DND-41 (cell line): ENCODE results near the gene MICALL2.

Source experiments
- ATAC-seq: fragments of 200-7000 bp; cut with Tn5 transposase; 3 replicates; pipeline ENCODE4 v1.9.1; 2021; ENCODE audit warnings: low read depth; ENCODE audit not compliant: insufficient read depth
- DNase-seq: peaks from one replicate; pipeline ENCODE4 v3.0.0-alpha.2; 2020
- H2AFZ ChIP-seq: 2 replicates; pipeline ENCODE4 v1.6.0; 2012; ENCODE audit warnings: low read depth, low read length
- H3K27ac ChIP-seq: 2 replicates; pipeline ENCODE4 v1.5.1; 2012; ENCODE audit warnings: low read length, inconsistent platforms
- H3K27me3 ChIP-seq: fragments of 200-600 bp; sonication (generic); 2 replicates; pipeline ENCODE4 v1.6.0; 2012; ENCODE audit warnings: low read length, mild to moderate bottlenecking, inconsistent platforms; ENCODE audit not compliant: insufficient read depth, poor library complexity
- H3K36me3 ChIP-seq: 2 replicates; pipeline ENCODE4 v1.5.1; 2012; ENCODE audit warnings: low read length, inconsistent platforms; ENCODE audit not compliant: insufficient read depth
- H3K4me1 ChIP-seq: 2 replicates; pipeline ENCODE4 v1.5.1; 2012; ENCODE audit warnings: mild to moderate bottlenecking, low read length; ENCODE audit not compliant: insufficient read depth
- H3K4me2 ChIP-seq: 2 replicates; pipeline ENCODE4 v1.6.0; 2012; ENCODE audit warnings: mild to moderate bottlenecking, moderate library complexity, low read length, inconsistent platforms; ENCODE audit not compliant: insufficient read depth
- H3K4me3 ChIP-seq, 2 experiments: fragments of 200-600 bp in 1 of 2; shearing (Covaris generic) in 1 of 2; 2 replicates each; pipeline ENCODE4 v1.5.1; 2012 to 2016; ENCODE audit warnings: inconsistent platforms in 2 of 2, low read length in 2 of 2, mild to moderate bottlenecking in 2 of 2, low read depth in 1 of 2, moderate library complexity in 1 of 2
- H3K79me2 ChIP-seq: 2 replicates; pipeline ENCODE4 v1.6.0; 2012; ENCODE audit warnings: low read length, inconsistent platforms; ENCODE audit not compliant: insufficient read depth
- H3K9ac ChIP-seq: 2 replicates; pipeline ENCODE4 v1.6.0; 2012; ENCODE audit warnings: low read depth, mild to moderate bottlenecking, inconsistent platforms, low read length, moderate library complexity
- H3K9me3 ChIP-seq: 2 replicates; pipeline ENCODE4 v1.5.1; 2012; ENCODE audit warnings: low read length, moderate library complexity, mild to moderate bottlenecking, inconsistent platforms; ENCODE audit not compliant: insufficient read depth, severe bottlenecking
- H4K20me1 ChIP-seq: 2 replicates; pipeline ENCODE4 v1.6.0; 2012; ENCODE audit warnings: low read length; ENCODE audit not compliant: insufficient read depth
- EZH2 ChIP-seq: IDR thresholded peaks from 3 replicates; pipeline ENCODE4 v1.6.1; 2012; ENCODE audit warnings: borderline replicate concordance, low read depth, mild to moderate bottlenecking, moderate library complexity, low read length, inconsistent platforms; ENCODE audit not compliant: severe bottlenecking
- TF ChIP-seq, protein P1 (sequence below): IDR thresholded peaks from 2 replicates; pipeline ENCODE4 v1.5.1; 2012; ENCODE audit warnings: borderline replicate concordance, low read length, moderate library complexity, mild to moderate bottlenecking; ENCODE audit not compliant: poor library complexity, severe bottlenecking; ENCODE audit errors: extremely low read depth

The MICALL2 gene

DNA sequence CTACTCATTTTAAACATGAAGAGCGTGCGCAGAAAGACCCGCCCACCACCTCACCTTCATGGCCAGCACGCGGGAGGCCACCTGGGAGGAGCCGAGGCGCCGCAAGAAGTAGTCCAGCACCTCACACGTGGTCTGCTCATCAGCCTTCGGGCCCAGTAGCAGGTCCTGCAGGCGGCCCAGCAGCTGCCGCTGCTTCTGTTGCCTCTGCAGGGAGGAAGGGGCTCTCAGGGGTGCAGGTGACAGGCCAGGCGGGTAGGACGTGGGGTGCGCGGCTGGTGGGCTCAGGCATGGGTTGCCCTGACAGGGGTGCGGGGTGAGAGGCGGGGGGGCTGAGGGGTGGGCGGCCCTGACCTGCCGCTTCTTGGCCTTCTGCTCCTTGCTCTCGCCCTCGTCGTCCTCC lies 27.3 kb upstream of the MICALL2 start:
- H3K4me2 ChIP-seq, result no peak overlapping the region
- no peaks in the 10 kb centered on the region for H3K79me2 ChIP-seq
- no peak overlapping the region for H3K27ac ChIP-seq
- DNase-seq (no peak), ATAC-seq (no peak)
- no peak for TF ChIP-seq EZH2
- TF ChIP-seq, protein P1, sequence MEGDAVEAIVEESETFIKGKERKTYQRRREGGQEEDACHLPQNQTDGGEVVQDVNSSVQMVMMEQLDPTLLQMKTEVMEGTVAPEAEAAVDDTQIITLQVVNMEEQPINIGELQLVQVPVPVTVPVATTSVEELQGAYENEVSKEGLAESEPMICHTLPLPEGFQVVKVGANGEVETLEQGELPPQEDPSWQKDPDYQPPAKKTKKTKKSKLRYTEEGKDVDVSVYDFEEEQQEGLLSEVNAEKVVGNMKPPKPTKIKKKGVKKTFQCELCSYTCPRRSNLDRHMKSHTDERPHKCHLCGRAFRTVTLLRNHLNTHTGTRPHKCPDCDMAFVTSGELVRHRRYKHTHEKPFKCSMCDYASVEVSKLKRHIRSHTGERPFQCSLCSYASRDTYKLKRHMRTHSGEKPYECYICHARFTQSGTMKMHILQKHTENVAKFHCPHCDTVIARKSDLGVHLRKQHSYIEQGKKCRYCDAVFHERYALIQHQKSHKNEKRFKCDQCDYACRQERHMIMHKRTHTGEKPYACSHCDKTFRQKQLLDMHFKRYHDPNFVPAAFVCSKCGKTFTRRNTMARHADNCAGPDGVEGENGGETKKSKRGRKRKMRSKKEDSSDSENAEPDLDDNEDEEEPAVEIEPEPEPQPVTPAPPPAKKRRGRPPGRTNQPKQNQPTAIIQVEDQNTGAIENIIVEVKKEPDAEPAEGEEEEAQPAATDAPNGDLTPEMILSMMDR, result no peak
- H3K27me3 ChIP-seq, result no peaks in the 10 kb centered on the region
- peaks cover 95% of the 10 kb centered on the region for H3K36me3 ChIP-seq
- H3K4me1 ChIP-seq, result no peaks in the 10 kb centered on the region
- no peaks in the 10 kb centered on the region for H3K9me3 ChIP-seq
- H3K4me3 ChIP-seq, result no peak overlapping the region
- no peak overlapping the region for H3K9ac ChIP-seq
- H2AFZ ChIP-seq, result no peak overlapping the region
- peaks cover 23% of the 10 kb centered on the region for H4K20me1 ChIP-seq

DNA sequence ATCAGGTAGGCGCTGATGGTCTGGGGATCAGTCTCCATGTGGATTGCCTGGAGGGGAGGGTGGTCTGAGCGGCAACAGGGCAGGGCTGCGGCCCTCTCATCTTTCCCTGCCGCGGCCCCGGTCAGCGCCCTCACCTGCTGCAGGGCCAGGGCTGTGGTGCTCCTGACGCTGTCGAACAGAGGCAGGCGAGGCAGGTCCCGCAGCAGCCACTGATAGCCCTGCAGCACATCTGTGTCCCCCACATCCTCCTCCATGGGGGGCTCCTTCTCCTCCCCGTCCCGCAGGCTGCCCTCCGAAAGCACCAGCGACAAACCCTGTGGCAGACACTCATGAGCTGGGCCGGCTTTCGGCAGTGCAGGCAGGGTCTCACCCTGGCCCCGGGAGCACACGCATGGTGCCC lies 25.9 kb upstream of the MICALL2 start:
- H3K27ac ChIP-seq, result no peak overlapping the region
- peaks cover 26% of the 10 kb centered on the region for H4K20me1 ChIP-seq
- no peaks in the 10 kb centered on the region for H3K4me1 ChIP-seq
- no peaks in the 10 kb centered on the region for H3K79me2 ChIP-seq
- H3K27me3 ChIP-seq, result no peaks in the 10 kb centered on the region
- ATAC-seq, result no peak
- DNase-seq, result no peak
- no peak overlapping the region for H3K4me3 ChIP-seq
- no peak overlapping the region for H3K4me2 ChIP-seq
- H3K9me3 ChIP-seq, result no peaks in the 10 kb centered on the region
- no peak overlapping the region for H3K9ac ChIP-seq
- peaks cover 95% of the 10 kb centered on the region for H3K36me3 ChIP-seq
- H2AFZ ChIP-seq, result no peak overlapping the region
- TF ChIP-seq, protein P1, result no peak
- TF ChIP-seq EZH2, result no peak

DNA sequence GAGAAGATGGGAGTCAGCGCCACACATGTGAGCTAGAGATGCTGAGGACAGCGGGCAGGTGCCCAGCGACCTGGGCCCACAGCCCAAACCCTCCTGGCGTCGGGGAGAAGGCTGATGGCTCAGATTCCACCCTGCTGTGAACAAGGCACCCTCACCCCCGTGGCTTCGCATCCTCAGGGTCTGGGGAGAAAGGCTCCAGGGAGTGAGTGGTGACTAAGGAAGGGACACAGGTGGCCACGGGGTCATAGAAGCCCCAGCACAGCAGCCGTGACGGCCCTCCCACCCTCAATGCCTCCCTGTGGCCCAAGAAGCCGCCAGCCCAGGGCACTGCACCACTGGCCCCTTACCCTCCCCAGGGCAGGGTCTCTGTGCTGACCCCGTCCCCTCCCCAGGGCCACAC lies 25.3 kb upstream of the MICALL2 start:
- DNase-seq, result no peak

More for the DNA sequence above, 25.3 kb upstream of the MICALL2 start:
- no peaks in the 10 kb centered on the region for H3K79me2 ChIP-seq
- H3K9me3 ChIP-seq, result no peaks in the 10 kb centered on the region
- TF ChIP-seq, protein P1, result no peak
- TF ChIP-seq EZH2, result no peak
- no peak overlapping the region for H3K27ac ChIP-seq
- H3K4me1 ChIP-seq, result no peaks in the 10 kb centered on the region
- no peak overlapping the region for H3K4me2 ChIP-seq
- no peak overlapping the region for H3K4me3 ChIP-seq
- peaks cover 95% of the 10 kb centered on the region for H3K36me3 ChIP-seq
- H3K27me3 ChIP-seq, result no peaks in the 10 kb centered on the region
- peaks cover 26% of the 10 kb centered on the region for H4K20me1 ChIP-seq
- H2AFZ ChIP-seq, result no peak overlapping the region
- H3K9ac ChIP-seq, result no peak overlapping the region
- ATAC-seq, result no peak
